ENCODE data around the gene LRRC26.

- TF ChIP-seq CTCF (IDR thresholded peaks at IDR 0.05; ENCODE audit: insufficient read depth, low read length) (no peak), REST (IDR thresholded peaks at IDR 0.05; ENCODE audit: insufficient replicate concordance, low read depth) (no peak), GABPA (IDR thresholded peaks at IDR 0.05; ENCODE audit: low read depth) (no peak; the same call in 1 of the 2 replicates)
Observed at GRCh38 chr9:137200311-137201204, 30.7 kb upstream of the LRRC26 start, which contains the start of gene TPRN.

All from HL-60 (cell line).